WTC11 (cell line): ENCODE measurements around the gene NHS. TPM values are rescaled to one million over a fixed set of nuclear protein-coding genes. Genes with fewer than 3 reads are reported as not detected.

Source experiments
- ATAC-seq: fragments of 200-7000 bp; cut with Tn5 transposase; 2 replicates; pipeline ENCODE4 v1.10.0; 2021; ENCODE audit warnings: mild to moderate bottlenecking, moderate library complexity
- CTCF ChIA-PET: fragments of 300-600 bp; sonication (Branson Sonifier 250); formaldehyde crosslinking; loops from one replicate; lab custom pipeline; 2021; ENCODE audit warnings: antibody characterized with exemption; lab: Charles Lee
- POLR2A ChIA-PET: fragments of 350-600 bp; sonication (Branson Sonifier 250); formaldehyde crosslinking; loops from one replicate; lab custom pipeline; 2021; ENCODE audit warnings: antibody characterized with exemption; lab: Charles Lee
- DNase-seq: peaks from one replicate; pipeline ENCODE4 v3.0.0; 2021; ENCODE audit warnings: low spot score
- H3K27ac Mint-ChIP-seq: 2 replicates; pipeline ENCODE4 v1.8.0; 2021; ENCODE audit warnings: mixed read lengths
- H3K27me3 Mint-ChIP-seq: 2 replicates; pipeline ENCODE4 v1.8.0; 2021; ENCODE audit warnings: low read depth, mild to moderate bottlenecking, moderate library complexity, mixed read lengths
- H3K36me3 Mint-ChIP-seq: 2 replicates; pipeline ENCODE4 v1.8.0; 2021; ENCODE audit warnings: mixed read lengths
- H3K4me1 Mint-ChIP-seq: 2 replicates; pipeline ENCODE4 v1.8.0; 2022; ENCODE audit warnings: mixed read lengths
- H3K4me3 Mint-ChIP-seq: 2 replicates; pipeline ENCODE4 v1.8.0; 2021; ENCODE audit warnings: mild to moderate bottlenecking, moderate library complexity, mixed read lengths
- H3K9me3 Mint-ChIP-seq: 2 replicates; pipeline ENCODE4 v1.8.0; 2021; ENCODE audit warnings: mixed read lengths
- ATF2 ChIP-seq: sonication (generic); formaldehyde crosslinking; IDR thresholded peaks from 2 replicates; pipeline ENCODE4 v1.8.1; 2022; ENCODE audit warnings: low read depth, missing genetic modification reagents, borderline replicate concordance
- CREB1 ChIP-seq: sonication (generic); formaldehyde crosslinking; IDR thresholded peaks from 2 replicates; pipeline ENCODE4 v1.8.0; 2023; ENCODE audit warnings: mild to moderate bottlenecking, missing genetic modification reagents
- ETV6 ChIP-seq: sonication (generic); formaldehyde crosslinking; IDR thresholded peaks from 2 replicates; pipeline ENCODE4 v1.8.1; 2022; ENCODE audit warnings: mild to moderate bottlenecking, missing genetic modification reagents
- GABPB1 ChIP-seq: sonication (generic); formaldehyde crosslinking; IDR thresholded peaks from 2 replicates; pipeline ENCODE4 v1.8.1; 2023; ENCODE audit warnings: mild to moderate bottlenecking, missing genetic modification reagents
- KAT7 ChIP-seq: sonication (generic); formaldehyde crosslinking; IDR thresholded peaks from 2 replicates; pipeline ENCODE4 v1.8.1; 2023; ENCODE audit warnings: missing genetic modification reagents, mild to moderate bottlenecking, borderline replicate concordance
- NR2C2 ChIP-seq: sonication (generic); formaldehyde crosslinking; IDR thresholded peaks from 2 replicates; pipeline ENCODE4 v1.8.0; 2022; ENCODE audit warnings: mild to moderate bottlenecking, missing genetic modification reagents
- NR3C1 ChIP-seq: sonication (generic); formaldehyde crosslinking; conservative IDR thresholded peaks from 2 replicates; pipeline ENCODE4 v1.8.1; 2023; ENCODE audit warnings: low read depth, mild to moderate bottlenecking, missing genetic modification reagents
- SMAD4 ChIP-seq: sonication (generic); formaldehyde crosslinking; IDR thresholded peaks from 2 replicates; pipeline ENCODE4 v1.8.0; 2022; ENCODE audit warnings: mild to moderate bottlenecking, missing genetic modification reagents
- STAT6 ChIP-seq: sonication (generic); formaldehyde crosslinking; conservative IDR thresholded peaks from 2 replicates; pipeline ENCODE4 v1.8.1; 2023; ENCODE audit warnings: mild to moderate bottlenecking, low read depth, missing genetic modification reagents, moderate library complexity
- ZNF232 ChIP-seq: sonication (generic); formaldehyde crosslinking; IDR thresholded peaks from 2 replicates; pipeline ENCODE4 v1.8.0; 2022; ENCODE audit warnings: mild to moderate bottlenecking, missing genetic modification reagents
- total RNA-seq: library from RNA; stranded (reverse); gene quantifications from 3 replicates; pipeline ENCODE4 v1.2.3, GENCODE V29; 2021
- TF ChIP-seq, protein P1 (sequence below): sonication (generic); formaldehyde crosslinking; IDR thresholded peaks from 2 replicates; pipeline ENCODE4 v1.8.1; 2023; ENCODE audit warnings: mild to moderate bottlenecking, missing genetic modification reagents, moderate library complexity
- TF ChIP-seq, protein P2 (sequence below): sonication (generic); formaldehyde crosslinking; IDR thresholded peaks from 2 replicates; pipeline ENCODE4 v1.8.0; 2022; ENCODE audit warnings: mild to moderate bottlenecking, missing genetic modification reagents
- TF ChIP-seq, protein P3 (sequence below): fragments of 250-450 bp; sonication (Bioruptor Pico); conservative IDR thresholded peaks from 2 replicates; pipeline ENCODE4 v1.9.0; 2021; ENCODE audit warnings: mild to moderate bottlenecking
- TF ChIP-seq, protein P4 (sequence below): sonication (generic); formaldehyde crosslinking; IDR thresholded peaks from 2 replicates; pipeline ENCODE4 v1.8.0; 2022; ENCODE audit warnings: mild to moderate bottlenecking, missing genetic modification reagents

NHS gene
- total RNA-seq, 1 experiment from 2014 or later: 5.8 TPM

- ATAC-seq (peak; percentile 63), DNase-seq (peak; percentile 41)
- TF ChIP-seq, protein P1, sequence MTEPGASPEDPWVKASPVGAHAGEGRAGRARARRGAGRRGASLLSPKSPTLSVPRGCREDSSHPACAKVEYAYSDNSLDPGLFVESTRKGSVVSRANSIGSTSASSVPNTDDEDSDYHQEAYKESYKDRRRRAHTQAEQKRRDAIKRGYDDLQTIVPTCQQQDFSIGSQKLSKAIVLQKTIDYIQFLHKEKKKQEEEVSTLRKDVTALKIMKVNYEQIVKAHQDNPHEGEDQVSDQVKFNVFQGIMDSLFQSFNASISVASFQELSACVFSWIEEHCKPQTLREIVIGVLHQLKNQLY (CRISPR knock-in tag): no peak
- TF ChIP-seq ATF2 (CRISPR knock-in tag) (no peak), ZNF232 (CRISPR knock-in tag) (no peak)
- CTCF ChIA-PET: no interaction called here
- Mint-ChIP-seq H3K4me3 (no peak overlapping the region), H3K27ac (no peak overlapping the region), H3K27me3 (no peaks in the 10 kb centered on the region), H3K36me3 (no peaks in the 10 kb centered on the region), H3K9me3 (no peaks in the 10 kb centered on the region), H3K4me1 (peaks cover 58% of the 10 kb centered on the region)
- POLR2A ChIA-PET: no interaction called here
These were observed 178.5 kb downstream of the NHS start for GRCh38 chrX:17553469-17553868.

DNA sequence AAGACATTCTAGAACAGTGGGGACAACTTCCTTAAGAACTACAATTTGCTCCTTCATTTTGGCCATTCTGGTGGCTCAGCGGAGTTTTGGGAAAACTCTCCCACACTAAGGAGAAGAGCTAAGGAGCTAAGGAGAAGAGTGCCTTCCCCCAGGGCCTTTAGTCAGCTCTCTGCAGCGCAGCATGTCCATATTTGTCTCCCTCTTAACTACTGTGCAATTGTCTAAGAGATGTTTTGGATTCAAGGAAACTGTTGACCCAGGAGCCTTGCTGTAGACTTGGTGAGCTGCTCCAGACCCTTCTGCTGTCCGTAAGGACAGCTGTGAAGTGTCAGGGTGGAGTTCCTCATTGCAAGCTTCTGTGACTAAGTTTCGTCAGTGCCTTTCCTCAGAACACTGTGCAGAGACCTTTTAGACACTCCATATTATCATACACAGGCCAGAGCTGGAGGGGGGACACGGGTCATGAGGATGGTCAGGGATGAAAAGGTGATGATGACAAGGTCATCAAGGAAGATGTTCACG, 179.0 kb downstream of the NHS start:
- CTCF ChIA-PET: no interaction called here
- Mint-ChIP-seq H3K27me3 (no peaks in the 10 kb centered on the region), H3K4me1 (peaks cover 58% of the 10 kb centered on the region), H3K4me3 (no peak overlapping the region), H3K36me3 (no peaks in the 10 kb centered on the region), H3K9me3 (no peaks in the 10 kb centered on the region), H3K27ac (no peak overlapping the region)
- POLR2A ChIA-PET: no interaction called here
- DNase-seq (no peak), ATAC-seq (no peak)
- no peak for TF ChIP-seq CREB1 (CRISPR knock-in tag)
- TF ChIP-seq NR3C1 (CRISPR knock-in tag): no peak
- TF ChIP-seq SMAD4: no peak
- TF ChIP-seq ETV6: no peak
- no peak for TF ChIP-seq NR2C2
- TF ChIP-seq, protein P2, sequence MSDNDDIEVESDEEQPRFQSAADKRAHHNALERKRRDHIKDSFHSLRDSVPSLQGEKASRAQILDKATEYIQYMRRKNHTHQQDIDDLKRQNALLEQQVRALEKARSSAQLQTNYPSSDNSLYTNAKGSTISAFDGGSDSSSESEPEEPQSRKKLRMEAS: no peak
- TF ChIP-seq KAT7: no peak
- TF ChIP-seq STAT6: no peak
- TF ChIP-seq, protein P3, sequence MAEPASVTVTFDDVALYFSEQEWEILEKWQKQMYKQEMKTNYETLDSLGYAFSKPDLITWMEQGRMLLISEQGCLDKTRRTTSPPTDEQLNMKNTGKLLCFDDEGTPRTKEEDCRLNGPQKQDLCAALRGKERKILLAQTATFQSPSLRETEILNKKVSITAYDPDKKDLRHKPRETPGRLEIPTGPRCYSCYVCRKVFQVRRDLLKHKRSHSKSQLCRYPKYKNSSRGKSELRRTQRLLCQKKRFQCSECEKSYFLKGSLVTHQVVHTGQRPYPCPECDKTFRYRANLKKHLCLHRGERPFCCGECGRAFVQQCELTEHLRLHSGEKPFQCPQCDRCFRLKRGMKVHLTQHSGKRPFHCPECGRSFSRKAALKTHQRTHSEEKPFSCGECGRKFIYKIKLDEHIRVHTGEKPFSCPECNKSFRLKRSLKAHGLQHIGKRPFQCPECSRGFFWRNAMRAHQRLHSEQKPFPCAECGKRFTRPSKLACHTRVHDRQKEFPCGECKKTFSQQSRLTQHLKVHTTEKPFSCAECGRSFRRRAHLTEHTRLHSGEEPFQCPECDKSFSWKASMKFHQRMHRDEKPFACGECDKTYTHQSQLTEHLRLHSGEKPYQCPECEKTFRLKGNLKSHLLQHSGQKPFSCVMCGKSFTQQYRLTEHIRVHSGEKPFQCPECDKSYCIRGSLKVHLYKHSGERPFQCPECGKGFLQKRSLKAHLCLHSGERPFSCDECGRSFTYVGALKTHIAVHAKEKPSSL (CRISPR knock-in tag): no peak
- no peak for TF ChIP-seq GABPB1 (CRISPR knock-in tag)
- TF ChIP-seq, protein P4, sequence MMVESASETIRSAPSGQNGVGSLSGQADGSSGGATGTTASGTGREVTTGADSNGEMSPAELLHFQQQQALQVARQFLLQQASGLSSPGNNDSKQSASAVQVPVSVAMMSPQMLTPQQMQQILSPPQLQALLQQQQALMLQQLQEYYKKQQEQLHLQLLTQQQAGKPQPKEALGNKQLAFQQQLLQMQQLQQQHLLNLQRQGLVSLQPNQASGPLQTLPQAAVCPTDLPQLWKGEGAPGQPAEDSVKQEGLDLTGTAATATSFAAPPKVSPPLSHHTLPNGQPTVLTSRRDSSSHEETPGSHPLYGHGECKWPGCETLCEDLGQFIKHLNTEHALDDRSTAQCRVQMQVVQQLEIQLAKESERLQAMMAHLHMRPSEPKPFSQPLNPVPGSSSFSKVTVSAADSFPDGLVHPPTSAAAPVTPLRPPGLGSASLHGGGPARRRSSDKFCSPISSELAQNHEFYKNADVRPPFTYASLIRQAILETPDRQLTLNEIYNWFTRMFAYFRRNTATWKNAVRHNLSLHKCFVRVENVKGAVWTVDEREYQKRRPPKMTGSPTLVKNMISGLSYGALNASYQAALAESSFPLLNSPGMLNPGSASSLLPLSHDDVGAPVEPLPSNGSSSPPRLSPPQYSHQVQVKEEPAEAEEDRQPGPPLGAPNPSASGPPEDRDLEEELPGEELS: no peak
